Transverse colon (tissue), 4 donors: ENCODE measurements around the gene CEPT1. TPM values are rescaled to one million over a fixed set of nuclear protein-coding genes. Genes with fewer than 3 reads are reported as not detected.

Source experiments
- DNase-seq: peaks from one replicate; pipeline ENCODE4 v3.0.0-alpha.2; 2019
- H3K27ac ChIP-seq, 4 donors: fragments of 200-600 bp; sonication (generic); 2 replicates each; pipeline ENCODE4 v1.5.1; 2016 to 2018; ENCODE audit warnings: inconsistent platforms in 4 of 4
- H3K27me3 ChIP-seq: fragments of 200-600 bp; sonication (generic); 2 replicates; pipeline ENCODE4 v1.5.1; 2017; ENCODE audit warnings: inconsistent platforms
- H3K36me3 ChIP-seq, 4 donors: fragments of 200-600 bp; sonication (generic); 2 replicates each; pipeline ENCODE4 v1.5.1; 2017 to 2019; ENCODE audit warnings: inconsistent platforms in 4 of 4
- H3K4me1 ChIP-seq, 4 donors: fragments of 200-600 bp; sonication (generic); 2 replicates each; pipeline ENCODE4 v1.5.1; 2017 to 2020; ENCODE audit warnings: inconsistent platforms in 4 of 4
- H3K4me3 ChIP-seq, 4 donors: fragments of 200-600 bp; sonication (generic); 1 replicate in 1 of 4; 2 replicates in 3 of 4; pipeline versions ENCODE4 v1.5.1 to v1.6.1; 2017 to 2019; ENCODE audit warnings: inconsistent platforms in 4 of 4
- H3K9me3 ChIP-seq, 2 donors: fragments of 200-600 bp; sonication (generic); 2 replicates each; pipeline ENCODE4 v1.5.1; 2017 to 2019; ENCODE audit warnings: inconsistent platforms in 2 of 2
- CTCF ChIP-seq, 5 experiments: fragments of 200-600 bp in 3 of 5; fragments of 450-650 bp in 2 of 5; sonication (generic) in 3 of 5; IDR thresholded peaks; 1 replicate in 2 of 5; 2 replicates in 3 of 5; pipeline ENCODE4 v1.5.1; 2016 to 2017; ENCODE audit warnings: antibody characterized with exemption in 5 of 5, inconsistent platforms in 3 of 5, mild to moderate bottlenecking in 2 of 5, moderate library complexity in 1 of 5
- EP300 ChIP-seq: sonication (generic); formaldehyde crosslinking; IDR thresholded peaks from one replicate; pipeline ENCODE4 v1.6.1; 2017; ENCODE audit warnings: antibody characterized with exemption, low read depth
- POLR2A ChIP-seq: fragments of 450-650 bp; IDR thresholded peaks from one replicate; pipeline ENCODE4 v1.6.1; 2016; ENCODE audit warnings: antibody characterized with exemption, mild to moderate bottlenecking, moderate library complexity
- POLR2AphosphoS5 ChIP-seq, 3 donors: sonication (generic); formaldehyde crosslinking; IDR thresholded peaks; one replicate each; pipeline ENCODE4 v1.6.1; 2016; ENCODE audit warnings: antibody characterized with exemption in 3 of 3
- WGBS, 2 donors: methylation state at CpG; one replicate each; pipeline ENCODE4 v1.1.5; 2018; ENCODE audit warnings: low coverage in 1 of 2; 5-methylcytosine and 5-hydroxymethylcytosine counted together
- in situ Hi-C, 4 donors: fragments of 200-750 bp; cut with MboI; loops; one replicate each; pipeline versions ENCODE4 v1.15.0 to v1.15.1; 2017; ENCODE audit warnings: low sequenced_read_pairs in 3 of 4, low pct_ligation_motif_present in 1 of 4, low pct_unique_long_range_greater_than_20kb in 1 of 4
- intact Hi-C: fragments of 100-400 bp; cut with DNase I; formaldehyde crosslinking; loops from one replicate; pipeline ENCODE4 v1.15.1; 2023; ENCODE audit warnings: low total_unique reads
- total RNA-seq, 4 donors: library from RNA; depleted of rRNA; stranded (reverse); fragments of >200 nt; gene quantifications; one replicate each; pipeline ENCODE4 v1.1.0, GENCODE V29; 2016

The CEPT1 gene
- total RNA-seq, 4 donors from 2014 or later: 11.2 to 55.6 (median 26.9) TPM

- WGBS, 2 donors: 64 to 65% methylated on average over 5 of the region's 5 CpGs
- Histone ChIP-seq H3K27ac (no peak overlapping the region), H3K9me3 (no peaks in the 10 kb centered on the region), H3K36me3 (no peaks in the 10 kb centered on the region), H3K27me3 (no peaks in the 10 kb centered on the region), H3K4me1 (peaks cover 6 to 34% (median 27%) of the 10 kb centered on the region in 4 donors), H3K4me3 (no peak overlapping the region)
- DNase-seq: no peak
- intact Hi-C loops (no loop called here), in situ Hi-C loops (no loop called here)
- TF ChIP-seq CTCF (IDR thresholded peaks at IDR 0.05) (no peak), POLR2AphosphoS5 (IDR thresholded peaks at IDR 0.05) (no peak), POLR2A (no peak), EP300 (no peak)
These were observed 2.4 kb downstream of the CEPT1 start for GRCh38 chr1:111142356-111142975.

DNA sequence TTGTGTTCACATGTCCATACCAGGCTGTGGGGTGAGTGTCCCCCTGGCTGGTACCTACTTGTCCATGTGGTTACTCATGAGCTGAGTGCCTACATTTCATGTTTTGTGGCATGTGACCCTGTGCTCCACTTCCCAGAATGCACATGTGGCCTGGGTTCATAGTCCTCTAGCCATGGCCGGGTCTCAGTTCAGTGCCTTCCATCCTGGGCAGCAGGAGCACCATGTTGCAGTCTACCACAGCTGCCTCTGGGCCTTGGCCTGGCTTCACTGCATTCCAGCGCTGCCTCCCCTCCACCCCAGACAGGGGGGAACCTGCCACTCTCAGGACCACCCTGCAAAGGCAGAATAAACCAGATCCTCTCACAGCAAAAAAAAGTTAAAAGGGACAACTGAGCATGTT, 5.5 kb downstream of the CEPT1 start:
- in situ Hi-C loops: no loop called here
- DNase-seq: no peak
- Histone ChIP-seq H3K36me3 (peaks cover 0 to 16% (median 0%) of the 10 kb centered on the region in 4 donors), H3K9me3 (no peaks in the 10 kb centered on the region), H3K4me1 (peaks cover 0 to 23% (median 16%) of the 10 kb centered on the region in 4 donors), H3K27ac (no peak overlapping the region), H3K4me3 (no peak overlapping the region), H3K27me3 (no peaks in the 10 kb centered on the region)
- intact Hi-C loops: no loop called here
- TF ChIP-seq CTCF (IDR thresholded peaks at IDR 0.05) (no peak), EP300 (no peak), POLR2A (no peak), POLR2AphosphoS5 (IDR thresholded peaks at IDR 0.05) (no peak)
- 95% methylated on average over 2 of the region's 2 CpGs; no CpG with 5 or more reads in 1 of the 2 donors for WGBS, 2 donors

GRCh38 chr1:111145963-111146768, 6.1 kb downstream of the CEPT1 start:
- TF ChIP-seq POLR2A (no peak), EP300 (no peak), CTCF (IDR thresholded peaks at IDR 0.05) (no peak), POLR2AphosphoS5 (IDR thresholded peaks at IDR 0.05) (no peak)
- intact Hi-C loops: no loop called here
- Histone ChIP-seq H3K36me3 (peaks cover 0 to 17% (median 0%) of the 10 kb centered on the region in 4 donors), H3K27me3 (no peaks in the 10 kb centered on the region), H3K4me3 (no peak overlapping the region), H3K9me3 (no peaks in the 10 kb centered on the region), H3K27ac (no peak overlapping the region), H3K4me1 (peaks cover 0 to 18% (median 12%) of the 10 kb centered on the region in 4 donors)
- in situ Hi-C loops: no loop called here
- no peak for DNase-seq

- Histone ChIP-seq H3K27me3 (no peaks in the 10 kb centered on the region), H3K36me3 (peaks cover 0 to 17% (median under 1%) of the 10 kb centered on the region in 4 donors), H3K4me3 (no peak overlapping the region), H3K27ac (no peak overlapping the region), H3K4me1 (peaks cover 0 to 8% (median 0%) of the 10 kb centered on the region in 4 donors), H3K9me3 (no peaks in the 10 kb centered on the region)
- no peak for DNase-seq
- TF ChIP-seq POLR2A (no peak), CTCF (IDR thresholded peaks at IDR 0.05) (no peak), EP300 (no peak), POLR2AphosphoS5 (IDR thresholded peaks at IDR 0.05) (no peak)
- intact Hi-C loops (no loop called here), in situ Hi-C loops (no loop called here)
- 68 to 72% methylated on average over 3 of the region's 3 CpGs for WGBS, 2 donors
These were observed 7.9 kb downstream of the CEPT1 start for GRCh38 chr1:111147948-111148347.
